Retinal pigment epithelial cell (primary cell): ENCODE data around the gene SDHAF2.
A peak's percentile ranks its signal among the peaks of the same experiment; 100 is the strongest.
"Not testable (repeated sequence)": the region's sequence is repeated elsewhere in the genome, so short reads cannot be mapped to it uniquely, and the experiment has no call there.

ENCODE experiments used
- DNase-seq: peaks from one replicate; pipeline ENCODE4 v3.0.0-alpha.2; 2010; ENCODE audit warnings: low read depth
- H3K4me3 ChIP-seq: 2 replicates; pipeline ENCODE4 v1.5.1; 2011; ENCODE audit warnings: mild to moderate bottlenecking, low read length, control low read depth, moderate library complexity
- TF ChIP-seq, protein P1 (sequence below): conservative IDR thresholded peaks from 2 replicates; pipeline ENCODE4 v1.5.1; 2011; ENCODE audit warnings: low read depth, low read length, control low read depth, inconsistent platforms

SDHAF2 gene

DNA sequence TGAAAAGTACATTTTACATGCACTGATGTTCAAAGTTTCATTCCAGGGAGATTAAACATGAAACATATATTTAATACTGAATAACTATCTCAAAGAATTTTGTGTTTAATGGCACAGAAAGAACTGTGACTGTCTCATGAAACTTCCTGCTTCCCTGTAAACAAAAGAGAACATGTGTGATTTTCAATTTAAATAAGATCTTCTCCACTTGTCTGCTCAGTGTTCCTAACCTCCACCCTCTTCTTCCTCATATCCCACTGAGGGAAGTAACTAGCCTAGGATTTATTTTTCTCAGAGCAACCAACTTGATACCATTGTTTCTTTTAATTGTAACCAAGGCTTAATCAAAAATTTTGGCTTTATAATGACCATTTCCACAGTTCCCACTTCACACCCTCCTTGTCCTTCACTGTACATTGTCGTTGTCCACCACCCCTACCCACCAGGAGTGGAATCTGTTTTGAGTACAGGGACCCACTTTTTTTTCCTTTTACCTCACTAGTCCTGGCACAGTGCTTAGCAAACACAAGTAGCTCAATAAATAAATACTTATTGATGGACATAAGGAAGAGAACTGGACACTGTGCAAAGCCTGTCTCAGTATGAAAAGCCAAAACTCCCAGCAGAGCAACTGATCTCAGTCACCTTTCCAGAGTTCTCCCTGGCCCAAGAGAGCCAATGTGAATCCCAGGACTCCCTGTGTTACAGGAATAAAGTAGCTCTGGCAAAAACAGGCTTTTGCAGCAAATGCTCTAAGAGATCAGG lies 4.4 kb upstream of the SDHAF2 start:
- no peak overlapping the region for H3K4me3 ChIP-seq
- DNase-seq: no peak
- TF ChIP-seq, protein P1, sequence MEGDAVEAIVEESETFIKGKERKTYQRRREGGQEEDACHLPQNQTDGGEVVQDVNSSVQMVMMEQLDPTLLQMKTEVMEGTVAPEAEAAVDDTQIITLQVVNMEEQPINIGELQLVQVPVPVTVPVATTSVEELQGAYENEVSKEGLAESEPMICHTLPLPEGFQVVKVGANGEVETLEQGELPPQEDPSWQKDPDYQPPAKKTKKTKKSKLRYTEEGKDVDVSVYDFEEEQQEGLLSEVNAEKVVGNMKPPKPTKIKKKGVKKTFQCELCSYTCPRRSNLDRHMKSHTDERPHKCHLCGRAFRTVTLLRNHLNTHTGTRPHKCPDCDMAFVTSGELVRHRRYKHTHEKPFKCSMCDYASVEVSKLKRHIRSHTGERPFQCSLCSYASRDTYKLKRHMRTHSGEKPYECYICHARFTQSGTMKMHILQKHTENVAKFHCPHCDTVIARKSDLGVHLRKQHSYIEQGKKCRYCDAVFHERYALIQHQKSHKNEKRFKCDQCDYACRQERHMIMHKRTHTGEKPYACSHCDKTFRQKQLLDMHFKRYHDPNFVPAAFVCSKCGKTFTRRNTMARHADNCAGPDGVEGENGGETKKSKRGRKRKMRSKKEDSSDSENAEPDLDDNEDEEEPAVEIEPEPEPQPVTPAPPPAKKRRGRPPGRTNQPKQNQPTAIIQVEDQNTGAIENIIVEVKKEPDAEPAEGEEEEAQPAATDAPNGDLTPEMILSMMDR: no peak

DNA sequence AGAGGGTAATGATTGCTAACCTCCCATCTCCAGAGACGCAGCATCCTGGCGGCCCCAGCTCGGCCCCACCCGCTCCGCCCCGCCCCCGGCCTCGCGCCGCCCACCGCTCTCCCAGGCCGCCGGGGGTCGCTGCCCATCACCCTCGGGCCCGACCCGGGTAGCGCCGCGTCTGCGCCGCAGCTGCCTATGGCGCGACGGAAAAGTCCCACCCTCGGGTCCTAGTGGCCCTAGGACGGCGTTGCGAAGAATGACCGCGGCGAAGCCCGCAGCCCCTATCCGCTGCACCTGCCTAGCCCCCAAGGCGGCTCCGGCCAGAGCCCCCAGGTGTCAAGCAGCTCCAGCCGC lies 606 bp upstream of the SDHAF2 start:
- H3K4me3 ChIP-seq: peak overlapping the region; percentile 68
- TF ChIP-seq, protein P1: peak; percentile 26
- DNase-seq: peak; percentile 22

DNA sequence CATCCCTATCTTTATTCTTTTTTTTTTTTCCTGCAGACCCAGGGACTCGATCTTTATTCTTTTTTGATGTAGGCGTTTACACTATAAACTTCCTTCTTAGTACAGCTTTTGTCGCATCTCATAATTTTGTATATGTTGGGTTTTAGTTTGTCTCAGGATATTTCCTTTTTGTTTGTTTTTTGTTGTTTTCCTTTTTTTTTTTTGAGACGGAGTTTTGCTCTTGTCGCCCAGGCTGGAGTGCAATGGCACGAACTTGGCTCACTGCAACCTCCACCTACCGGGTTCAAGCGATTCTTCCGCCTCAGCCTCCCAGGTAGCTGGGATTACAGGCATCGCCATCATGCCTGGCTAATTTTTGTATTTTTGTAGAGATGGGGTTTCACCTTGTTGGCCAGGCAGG lies 915 bp downstream of the SDHAF2 start:
- DNase-seq: not testable (repeated sequence)

DNA sequence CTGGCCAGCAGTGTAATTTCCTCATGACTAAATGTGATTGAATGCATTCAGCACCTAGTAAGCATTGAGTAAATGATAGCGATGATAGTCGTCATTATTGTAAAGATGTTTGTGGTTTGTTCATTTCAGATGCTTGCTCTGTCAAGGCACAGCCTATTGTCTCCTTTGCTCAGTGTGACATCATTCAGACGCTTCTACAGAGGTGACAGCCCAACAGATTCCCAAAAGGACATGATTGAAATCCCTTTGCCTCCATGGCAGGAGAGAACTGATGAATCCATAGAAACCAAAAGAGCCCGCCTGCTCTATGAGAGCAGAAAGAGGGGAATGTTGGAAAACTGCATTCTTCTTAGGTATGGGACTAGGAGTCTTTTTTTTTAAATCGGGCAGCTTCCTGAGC lies 7.6 kb downstream of the SDHAF2 start:
- no peak overlapping the region for H3K4me3 ChIP-seq
- TF ChIP-seq, protein P1: no peak
- no peak for DNase-seq

More for the DNA sequence above, 915 bp downstream of the SDHAF2 start:
- H3K4me3 ChIP-seq: peak overlapping the region; percentile 100

DNA sequence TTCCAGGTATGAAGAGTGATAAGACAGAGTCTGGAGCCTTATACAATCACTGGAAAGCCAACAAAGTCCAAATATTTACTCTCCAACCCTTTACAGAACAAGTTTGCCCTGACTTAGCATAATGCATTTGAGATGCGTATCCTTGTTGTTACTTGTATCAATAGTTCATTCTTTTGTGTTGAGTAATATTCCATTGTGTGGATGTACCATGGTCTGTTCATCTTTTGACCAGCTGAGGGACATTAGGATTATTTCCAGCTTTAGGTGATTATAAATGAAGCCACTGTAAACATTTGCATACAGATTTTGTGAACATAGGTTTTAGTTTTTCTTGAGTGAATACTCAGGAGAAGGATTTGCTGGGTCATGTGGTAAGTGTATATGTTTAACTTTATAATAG lies 9.7 kb downstream of the SDHAF2 start:
- no peak for DNase-seq
- H3K4me3 ChIP-seq: no peak overlapping the region
- TF ChIP-seq, protein P1: no peak

DNA sequence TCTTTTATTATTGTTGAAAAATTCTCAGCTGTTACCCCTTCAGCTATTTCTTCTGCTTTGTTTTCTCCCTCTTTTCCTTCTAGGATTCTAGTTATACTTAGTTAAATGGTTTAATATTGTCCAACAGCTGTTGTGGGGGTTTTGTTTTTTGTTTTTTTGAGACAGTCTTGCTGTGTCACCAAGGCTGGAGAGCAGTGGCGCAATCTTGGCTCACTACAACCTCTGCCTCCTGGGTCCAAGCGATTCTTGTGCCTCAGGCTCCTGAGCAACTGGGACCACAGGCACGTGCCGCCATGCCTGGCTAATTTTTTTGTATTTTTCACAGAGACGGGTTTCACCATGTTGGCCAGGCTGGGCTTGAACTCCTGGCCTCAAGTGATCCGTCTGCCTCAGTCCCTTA lies 12.7 kb downstream of the SDHAF2 start:
- no peak for DNase-seq
- no peak overlapping the region for H3K4me3 ChIP-seq
- TF ChIP-seq, protein P1: no peak

DNA sequence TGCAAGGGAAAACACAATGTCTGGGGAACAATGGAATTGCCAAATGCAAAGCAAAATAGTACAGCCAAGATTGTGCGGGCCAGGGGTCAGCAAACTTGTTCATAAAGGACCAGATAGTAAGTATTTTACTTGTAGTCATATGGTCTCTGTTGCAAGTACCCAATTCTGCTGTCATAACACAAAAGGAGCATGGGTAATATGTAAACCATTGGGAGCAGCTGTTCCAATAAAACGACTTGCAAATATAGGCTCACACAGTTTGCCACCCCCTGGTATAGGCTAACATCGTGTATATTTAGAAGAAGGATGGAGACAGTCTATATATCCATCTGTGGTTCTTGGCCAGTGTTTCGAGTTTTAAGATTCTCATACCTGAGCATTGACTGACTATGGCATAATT lies 15.6 kb downstream of the SDHAF2 start:
- H3K4me3 ChIP-seq: no peak overlapping the region
- no peak for DNase-seq
- TF ChIP-seq, protein P1: no peak
